Tibial nerve (tissue), 4 donors: Measurements from ENCODE around the gene MARCKSL1.

Source experiments
- CTCF ChIP-seq, 5 experiments: fragments of 200-600 bp in 3 of 5; fragments of 450-650 bp in 2 of 5; sonication (generic) in 3 of 5; IDR thresholded peaks; one replicate each; pipeline ENCODE4 v1.5.1; 2016 to 2019; ENCODE audit warnings: antibody characterized with exemption in 5 of 5, mild to moderate bottlenecking in 3 of 5, moderate library complexity in 2 of 5
- EP300 ChIP-seq, 2 donors: sonication (generic); formaldehyde crosslinking; IDR thresholded peaks; one replicate each; pipeline ENCODE4 v1.6.1; 2017; ENCODE audit warnings: antibody characterized with exemption in 2 of 2, mild to moderate bottlenecking in 1 of 2
- POLR2A ChIP-seq, 2 donors: fragments of 450-650 bp; IDR thresholded peaks; one replicate each; pipeline ENCODE4 v1.6.1; 2017; ENCODE audit warnings: antibody characterized with exemption in 2 of 2, mild to moderate bottlenecking in 2 of 2, moderate library complexity in 2 of 2

DNA sequence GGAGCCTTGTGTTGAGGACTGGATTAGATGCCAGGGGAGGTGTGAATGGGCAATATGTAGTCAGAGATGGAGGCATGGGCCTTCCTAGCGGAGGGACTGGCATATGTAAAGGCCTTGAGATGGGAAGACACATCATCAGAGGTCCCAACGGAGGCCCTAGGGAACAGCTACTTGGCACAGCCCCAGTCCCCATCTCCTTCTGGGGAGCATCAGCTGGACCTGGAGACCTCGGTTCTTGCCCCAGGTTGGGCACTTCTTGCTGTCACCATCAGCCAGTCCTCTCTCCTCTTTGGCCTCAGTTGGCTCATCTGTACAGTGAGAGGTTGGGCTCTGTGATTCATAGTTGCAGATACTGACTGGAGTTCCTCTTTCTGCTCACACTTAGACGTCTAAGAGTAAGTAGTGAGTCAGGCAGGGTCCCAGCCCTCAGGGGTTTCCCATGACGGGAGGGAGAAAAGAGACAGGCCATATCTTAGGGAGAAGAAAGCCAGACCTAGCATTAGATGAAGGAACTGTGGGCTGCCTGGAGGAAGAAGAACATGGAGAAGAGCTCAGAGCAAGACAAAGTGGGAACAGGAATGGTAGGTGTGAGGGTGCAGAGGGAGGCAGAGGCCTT, 3.4 kb upstream of the MARCKSL1 start:
- TF ChIP-seq CTCF (IDR thresholded peaks at IDR 0.05) (no peak), POLR2A (IDR thresholded peaks at IDR 0.05) (no peak), EP300 (IDR thresholded peaks at IDR 0.05) (no peak)
